Measurements from ENCODE around the gene ELOVL2.

ELOVL2 gene

GRCh38 chr6:10979603-10980002 is 64.5 kb downstream of the ELOVL2 start:
- DNase-seq (ENCODE audit: low read depth in 2 of 2): no peak

GRCh38 chr6:10977231-10977968 is 66.7 kb downstream of the ELOVL2 start:
- no peak for DNase-seq (ENCODE audit: low read depth in 2 of 2)

- DNase-seq (ENCODE audit: low read depth in 2 of 2): no peak
Measured at GRCh38 chr6:10976571-10976970, 67.5 kb downstream of the ELOVL2 start.

- no peak for DNase-seq (ENCODE audit: low read depth in 2 of 2)
Measured at GRCh38 chr6:10972196-10972595, 71.9 kb downstream of the ELOVL2 start.

GRCh38 chr6:10970731-10971130 is 73.4 kb downstream of the ELOVL2 start:
- no peak for DNase-seq (ENCODE audit: low read depth in 2 of 2)

GRCh38 chr6:10968776-10969175 is 75.3 kb downstream of the ELOVL2 start:
- no peak for DNase-seq (ENCODE audit: low read depth in 2 of 2)

- DNase-seq (ENCODE audit: low read depth in 2 of 2): no peak
Measured at GRCh38 chr6:10964684-10965083, 79.4 kb downstream of the ELOVL2 start.

- no peak for DNase-seq (ENCODE audit: low read depth in 2 of 2)
Measured at GRCh38 chr6:10963113-10963512, 81.0 kb downstream of the ELOVL2 start.

- DNase-seq (ENCODE audit: low read depth in 2 of 2): no peak
Measured at GRCh38 chr6:10962673-10963072, 81.4 kb downstream of the ELOVL2 start.

GRCh38 chr6:10961837-10962236 is 82.3 kb downstream of the ELOVL2 start:
- DNase-seq (ENCODE audit: low read depth in 2 of 2): no peak

- DNase-seq (ENCODE audit: low read depth in 2 of 2): no peak
Measured at GRCh38 chr6:10960171-10960570, 83.9 kb downstream of the ELOVL2 start.

GRCh38 chr6:10957414-10957886 is 86.7 kb downstream of the ELOVL2 start:
- no peak for DNase-seq (ENCODE audit: low read depth in 2 of 2)

GRCh38 chr6:10956776-10957175 is 87.3 kb downstream of the ELOVL2 start:
- DNase-seq (ENCODE audit: low read depth in 2 of 2): no peak

- peak in 1 of 2 donors; percentile 19 for DNase-seq (ENCODE audit: low read depth in 2 of 2)
Measured at GRCh38 chr6:10954590-10955010, 89.5 kb downstream of the ELOVL2 start.

GRCh38 chr6:10951675-10952282 is 92.3 kb downstream of the ELOVL2 start:
- DNase-seq (ENCODE audit: low read depth in 2 of 2): no peak

GRCh38 chr6:10949579-10950490 is 94.3 kb downstream of the ELOVL2 start:
- DNase-seq (ENCODE audit: low read depth in 2 of 2): no peak

- DNase-seq (ENCODE audit: low read depth in 2 of 2): no peak
Measured at GRCh38 chr6:10947966-10948365, 96.1 kb downstream of the ELOVL2 start.

- DNase-seq (ENCODE audit: low read depth in 2 of 2): no peak
Measured at GRCh38 chr6:10945845-10946244, 98.3 kb downstream of the ELOVL2 start.

GRCh38 chr6:10939840-10940239 is 104.3 kb downstream of the ELOVL2 start:
- no peak for DNase-seq (ENCODE audit: low read depth in 2 of 2)

- no peak for DNase-seq (ENCODE audit: low read depth in 2 of 2)
Measured at GRCh38 chr6:10933126-10933525, 111.0 kb downstream of the ELOVL2 start.

Data from stimulated activated CD8-positive, alpha-beta memory T cell treated with anti-CD3 and anti-CD28 coated beads, Interleukin-15, amount 100 ng/mL, for 4 hours (primary cell).